Measurements from ENCODE around the gene PPP2R2B.
"Not testable (repeated sequence)": the region's sequence is repeated elsewhere in the genome, so short reads cannot be mapped to it uniquely, and the experiment has no call there.

Gene PPP2R2B

DNA sequence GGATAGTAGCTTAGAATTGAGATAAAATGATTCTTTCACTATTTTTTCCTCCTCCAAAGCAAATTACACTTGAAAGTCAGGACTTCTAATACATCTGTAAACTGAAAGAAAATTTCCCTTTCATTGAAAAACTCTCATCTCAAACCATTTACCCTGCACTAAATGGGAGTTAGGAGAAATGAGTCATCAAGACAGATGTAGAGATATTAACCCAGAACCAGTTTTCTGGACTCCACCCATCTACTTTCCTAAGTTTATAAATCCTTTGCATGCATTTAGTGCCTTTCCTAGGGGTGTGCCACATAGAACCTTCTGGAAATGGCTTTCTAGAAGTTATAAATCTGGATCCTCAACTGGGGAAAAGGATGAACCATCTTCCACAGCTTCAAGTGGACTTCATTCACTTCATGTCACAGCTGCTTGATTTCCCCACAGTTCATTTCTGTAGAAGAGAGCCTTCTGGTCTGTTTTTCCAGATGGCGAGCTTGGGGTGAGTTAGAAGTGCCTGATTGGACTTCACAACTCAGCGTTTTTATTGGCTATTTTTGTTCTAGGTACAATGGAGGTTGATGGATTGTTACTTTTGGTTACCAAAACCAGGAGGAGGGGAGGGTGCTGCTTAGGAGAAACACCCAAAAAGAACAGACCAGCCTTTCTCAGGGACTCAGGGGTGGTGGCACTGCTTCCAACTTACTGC, 290.1 kb downstream of the PPP2R2B start:
- DNase-seq = no peak

DNA sequence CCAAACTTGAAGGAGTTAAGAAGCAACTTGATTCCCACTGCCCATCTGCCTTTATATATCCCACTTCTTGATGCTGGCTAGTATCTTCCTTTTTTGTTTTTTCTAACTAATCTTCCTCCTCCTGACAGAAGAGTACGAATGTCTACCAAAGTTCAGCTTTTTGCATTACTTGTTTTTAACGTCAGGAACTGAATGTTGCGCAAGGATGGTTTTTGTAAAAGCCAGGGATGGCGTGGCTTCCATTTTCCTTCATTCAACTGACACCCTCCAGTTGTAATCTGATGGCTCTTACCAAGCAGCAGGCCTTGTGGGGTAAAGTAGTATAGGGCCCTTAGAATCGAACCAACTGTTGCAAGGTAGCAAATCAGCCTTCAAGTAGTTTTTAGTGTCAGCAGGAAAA, 291.8 kb downstream of the PPP2R2B start:
- no peak for DNase-seq

DNA sequence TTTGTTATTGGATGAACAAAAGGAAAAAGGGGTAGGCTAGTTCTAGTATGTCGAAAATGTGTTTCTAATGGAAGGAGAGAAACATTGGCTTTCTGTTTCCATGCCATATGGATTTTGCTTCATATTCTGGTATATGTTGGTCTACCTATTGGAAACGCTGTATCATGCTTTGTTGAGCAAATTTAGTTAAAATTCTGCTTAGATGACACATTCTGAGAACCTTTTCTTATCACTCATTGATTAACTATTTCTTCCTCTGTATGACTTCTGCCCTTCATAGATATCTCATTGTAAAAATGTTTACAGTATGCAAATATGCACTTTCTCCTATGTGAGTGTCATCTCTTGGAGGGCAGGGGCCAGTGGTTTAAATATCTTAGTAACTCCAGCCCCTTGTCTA, 293.8 kb downstream of the PPP2R2B start:
- DNase-seq = no peak

DNA sequence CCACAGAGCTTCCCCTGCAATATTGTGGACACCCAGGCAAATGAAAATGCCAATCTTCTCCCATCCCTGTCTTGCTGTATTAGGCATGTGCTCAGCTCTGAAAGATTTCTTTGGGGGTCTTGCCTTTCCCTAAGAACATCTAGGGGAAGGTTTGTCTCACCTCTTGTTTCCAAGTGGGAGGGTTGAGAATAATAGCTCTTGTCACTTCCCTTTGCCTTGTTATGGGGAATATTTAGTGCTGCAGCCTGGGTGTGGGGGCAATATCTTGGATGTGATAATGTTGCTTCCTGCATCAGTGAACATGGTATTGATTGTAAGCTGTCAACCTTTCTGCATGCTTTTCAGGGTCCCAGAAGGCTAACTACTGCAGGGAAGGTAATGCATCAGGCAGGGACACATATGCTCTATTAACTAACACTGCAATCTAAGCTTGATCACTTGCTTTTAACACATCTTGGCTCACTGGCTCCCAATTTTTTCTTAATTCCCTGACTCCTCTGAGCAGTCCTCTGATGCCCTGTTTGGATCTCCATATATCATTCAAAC, 296.4 kb downstream of the PPP2R2B start:
- DNase-seq = no peak

DNA sequence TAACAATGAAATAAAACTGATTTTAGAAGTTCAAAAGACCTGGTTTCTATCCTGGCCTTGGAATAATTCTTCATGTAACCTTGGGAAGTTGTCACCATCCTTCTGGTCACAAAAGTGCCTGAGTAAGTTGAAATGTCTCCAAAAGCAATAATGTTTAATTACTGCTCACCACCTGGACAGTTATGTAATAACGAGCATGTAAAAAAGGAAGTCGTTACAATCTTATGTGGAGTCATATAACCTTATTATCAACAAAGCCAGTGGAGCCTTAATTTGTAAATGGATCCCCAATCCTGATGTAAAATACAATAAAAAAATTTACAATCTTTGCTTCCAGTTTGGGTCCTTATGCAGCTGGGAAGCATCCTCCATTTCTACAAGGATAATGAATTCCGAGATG, 298.3 kb downstream of the PPP2R2B start:
- no peak for DNase-seq

- DNase-seq = no peak
Measured at GRCh38 chr5:146574713-146575112, 303.8 kb downstream of the PPP2R2B start.

DNA sequence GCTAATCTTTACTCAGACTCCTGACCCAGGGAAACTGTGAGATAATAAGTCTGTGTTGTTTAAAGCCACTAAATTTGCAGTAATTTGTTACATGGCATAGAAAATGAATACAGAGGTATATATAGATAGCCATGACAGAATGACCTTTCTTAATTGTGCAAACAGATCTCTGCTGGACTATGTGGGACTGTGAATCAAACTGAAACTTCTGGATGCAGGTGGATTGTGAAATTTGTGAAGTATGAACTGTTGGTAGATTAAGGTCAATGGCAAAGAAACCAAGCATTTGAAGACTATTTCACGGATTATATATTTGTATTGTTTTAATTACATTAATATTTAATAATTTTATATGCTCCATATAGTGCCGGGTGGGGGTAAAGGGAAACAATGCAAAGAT, 310.4 kb downstream of the PPP2R2B start:
- peak; percentile 7 for DNase-seq

DNA sequence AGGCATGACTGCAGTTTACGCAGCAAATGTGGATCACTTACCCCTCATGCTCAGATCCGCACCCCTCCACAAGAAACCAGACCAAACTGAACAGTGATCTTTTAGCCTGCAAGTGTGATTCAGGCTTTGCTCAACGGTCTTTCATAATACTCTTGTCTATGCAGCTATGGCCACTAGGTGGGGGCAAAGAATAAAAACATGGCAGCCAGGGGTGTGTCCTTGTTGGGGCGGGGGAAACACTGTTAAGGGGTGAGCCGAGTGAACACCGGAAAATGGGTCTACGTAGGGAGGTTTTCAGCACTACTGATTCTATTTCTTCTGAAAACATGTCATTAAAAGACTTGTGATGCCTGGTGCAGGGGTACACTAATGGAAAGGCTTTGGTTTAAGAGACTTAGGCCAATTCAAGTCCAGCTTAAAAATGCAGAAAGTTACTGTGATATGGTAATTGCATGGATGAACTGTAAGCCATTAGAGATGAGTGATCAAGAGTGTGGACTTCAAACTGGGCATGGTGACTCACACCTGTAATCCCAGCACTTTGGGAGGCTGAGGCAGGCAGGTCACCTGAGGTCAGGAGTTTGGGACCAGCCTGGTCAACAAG, 312.7 kb downstream of the PPP2R2B start:
- peak; percentile 26 for DNase-seq

GRCh38 chr5:146564007-146564762, 314.4 kb downstream of the PPP2R2B start:
- DNase-seq = no peak

GRCh38 chr5:146562461-146562860, 316.1 kb downstream of the PPP2R2B start:
- DNase-seq = no peak

GRCh38 chr5:146561711-146562110, 316.8 kb downstream of the PPP2R2B start:
- DNase-seq = no peak

GRCh38 chr5:146560205-146560812, 318.2 kb downstream of the PPP2R2B start:
- DNase-seq = no peak

DNA sequence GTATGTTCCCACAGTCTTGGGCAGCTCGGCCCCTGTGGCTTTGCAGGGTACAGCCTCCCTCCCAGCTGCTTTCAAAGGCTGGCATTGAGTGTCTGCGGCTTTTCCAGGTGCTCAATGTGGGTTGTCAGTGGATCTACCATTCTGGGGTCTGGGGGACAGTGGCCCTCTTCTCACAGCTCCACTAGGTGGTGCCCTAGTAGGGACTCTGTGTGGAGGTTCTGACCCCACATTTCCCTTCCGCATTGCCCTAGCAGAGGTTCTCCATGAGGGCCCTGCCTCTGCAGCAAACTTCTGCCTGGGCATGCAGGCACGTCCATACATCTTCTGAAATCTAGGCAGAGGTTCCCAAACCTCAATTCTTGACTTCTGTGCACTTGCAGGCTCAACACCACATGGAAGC, 321.7 kb downstream of the PPP2R2B start:
- DNase-seq = not testable (repeated sequence)

GRCh38 chr5:146553446-146553845, 325.1 kb downstream of the PPP2R2B start:
- no peak for DNase-seq

DNA sequence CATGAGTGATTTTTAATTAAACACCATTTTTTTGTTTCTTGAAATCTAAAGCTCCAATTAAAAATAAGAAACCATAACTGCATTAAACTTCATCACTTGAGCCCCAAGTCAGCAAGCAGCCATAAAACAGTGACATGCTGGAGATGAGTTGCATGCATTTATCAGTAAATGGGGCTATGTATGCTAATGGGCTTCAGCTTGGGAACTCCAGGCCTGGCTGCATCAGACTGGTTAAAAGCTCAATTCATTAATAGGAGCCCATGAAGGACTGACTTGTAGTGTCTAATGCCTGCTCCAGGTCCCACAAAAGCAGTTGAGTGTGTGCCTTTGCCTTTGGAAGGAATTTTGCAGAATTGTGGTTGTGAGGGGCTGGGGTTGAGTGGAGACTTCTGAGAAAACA, 328.9 kb downstream of the PPP2R2B start:
- no peak for DNase-seq

DNA sequence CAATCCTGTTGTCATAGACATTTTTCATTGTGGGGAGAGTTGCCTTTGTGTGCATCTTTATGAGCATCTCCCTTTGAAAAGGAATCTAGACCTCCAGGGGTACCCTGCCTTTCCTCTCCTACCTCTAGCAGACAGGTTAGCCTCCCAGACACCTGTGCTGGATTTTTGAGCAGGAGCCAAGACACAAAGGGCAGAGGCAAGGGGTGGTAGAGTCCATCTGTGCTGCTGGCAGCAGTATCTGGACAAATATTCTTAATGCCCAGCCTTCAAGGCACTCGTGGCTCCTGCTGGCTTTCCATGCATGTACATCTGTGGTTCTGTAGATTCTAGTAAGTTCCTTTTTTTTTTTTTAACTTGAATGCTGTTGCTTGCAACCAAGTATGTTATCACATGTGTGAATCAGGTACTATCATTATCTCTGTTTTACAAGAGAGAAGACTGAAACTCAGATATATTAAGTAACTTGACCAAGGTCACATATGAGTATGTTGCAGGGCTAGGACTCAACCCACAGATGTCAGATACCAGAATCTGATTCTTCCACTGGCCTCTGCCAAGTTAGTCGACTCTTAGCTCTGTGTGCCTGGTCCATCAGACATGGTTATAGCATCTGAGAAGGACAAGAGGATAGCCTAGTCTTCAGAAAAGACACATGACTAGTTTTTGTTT, 329.6 kb downstream of the PPP2R2B start:
- no peak for DNase-seq

GRCh38 chr5:146544232-146544631, 334.3 kb downstream of the PPP2R2B start:
- DNase-seq = no peak

DNA sequence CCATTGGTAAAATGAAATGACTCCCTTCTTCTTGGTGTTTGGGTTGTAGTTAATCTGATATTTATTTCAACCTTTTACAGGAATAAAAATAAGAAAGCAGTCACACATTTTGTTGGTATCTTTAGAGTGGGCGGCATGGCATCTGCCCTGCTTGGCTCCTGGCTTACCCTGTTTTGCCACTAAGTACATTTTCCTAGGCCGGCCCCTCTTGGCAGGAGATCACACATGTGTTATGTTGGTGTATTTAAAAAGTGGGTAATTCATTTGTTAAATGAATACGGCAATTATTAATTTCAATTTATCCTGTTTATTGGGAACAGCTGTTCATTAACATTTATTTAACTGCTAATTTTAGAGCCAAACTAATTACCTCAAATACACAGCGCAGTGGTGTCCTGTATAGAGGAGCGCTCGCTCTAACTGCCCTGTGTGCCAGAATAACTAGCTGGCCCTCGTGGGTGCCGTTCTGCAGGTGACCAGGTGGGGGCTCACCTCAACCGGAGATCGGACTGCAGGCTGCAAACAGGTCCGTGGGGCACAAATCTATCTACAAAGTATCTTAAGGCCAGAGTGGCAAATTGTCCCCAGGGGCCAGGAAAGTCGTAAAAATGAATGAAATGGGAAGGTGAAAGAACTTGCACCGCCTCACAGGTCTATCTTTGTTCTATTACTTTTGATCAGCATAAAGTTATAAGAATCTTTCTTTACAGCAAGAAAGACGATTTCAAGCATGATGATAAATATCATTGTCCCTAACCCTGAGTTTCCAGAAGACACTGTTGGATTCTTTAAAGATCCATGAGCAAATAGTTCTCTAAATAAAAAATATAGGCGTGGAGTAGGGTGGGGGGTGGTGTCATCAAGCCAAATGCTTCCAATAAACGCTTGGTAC, 336.4 kb downstream of the PPP2R2B start:
- peak; percentile 33 for DNase-seq

DNA sequence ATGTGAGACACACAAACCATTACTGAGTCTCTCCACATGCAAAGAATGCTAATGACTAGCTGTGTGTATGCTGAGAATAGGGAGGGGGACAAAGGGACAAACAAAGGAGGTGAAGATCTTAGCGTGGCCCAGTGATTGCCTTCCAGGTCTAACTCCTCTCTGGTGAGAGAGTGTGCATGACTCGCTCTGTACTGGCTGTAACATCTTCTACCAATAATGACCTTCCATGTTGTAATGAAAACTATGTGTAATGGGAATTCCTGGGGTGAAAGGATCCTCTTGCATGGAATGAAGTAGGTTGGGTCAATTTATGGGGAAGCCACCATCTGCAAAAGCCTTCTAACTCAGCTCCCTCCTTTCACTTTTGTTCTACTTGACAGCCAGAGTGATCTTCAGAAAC, 338.1 kb downstream of the PPP2R2B start:
- DNase-seq = no peak

DNA sequence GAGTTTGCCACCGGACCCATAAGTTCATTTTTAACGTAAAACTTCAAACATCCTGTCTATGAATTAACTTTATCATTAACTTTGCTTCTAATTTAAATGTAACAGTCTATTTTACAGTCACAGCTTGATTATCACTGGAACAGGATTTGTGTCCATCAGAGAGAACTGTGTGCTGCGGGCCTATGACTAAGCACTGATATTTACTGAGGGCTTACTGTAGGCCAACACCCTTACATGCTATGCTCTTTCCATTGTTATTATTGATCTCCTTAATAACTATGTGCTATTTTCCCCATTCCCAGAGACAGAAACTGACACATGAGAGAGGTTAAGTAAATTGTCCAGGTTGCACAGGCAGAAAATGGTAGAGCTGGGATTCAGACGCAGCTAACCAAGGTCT, 338.6 kb downstream of the PPP2R2B start:
- DNase-seq = no peak

DNA sequence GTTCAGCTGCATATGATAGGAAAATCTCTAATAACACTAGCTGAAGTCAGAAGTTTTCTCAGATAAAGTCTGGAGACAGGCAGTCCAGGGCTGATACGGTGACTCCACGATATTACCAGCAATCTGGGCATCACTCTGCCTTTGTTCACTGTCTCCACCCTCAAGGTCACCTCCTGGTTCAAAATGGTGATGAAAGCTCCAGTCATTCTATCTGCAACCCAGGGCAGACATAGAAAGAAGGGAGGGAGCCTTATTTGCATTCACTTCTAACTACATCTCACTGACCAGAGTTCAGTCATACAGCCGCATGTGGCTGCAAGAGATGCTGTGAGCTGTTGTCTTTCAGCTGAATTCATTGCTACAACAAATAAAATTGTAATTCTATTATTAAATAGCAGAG, 340.1 kb downstream of the PPP2R2B start:
- DNase-seq = no peak

- no peak for DNase-seq
Measured at GRCh38 chr5:146533882-146534281, 344.7 kb downstream of the PPP2R2B start.

Measured in inflammatory macrophage treated with lipopolysaccharide for 4 hours (primary cell).